ENCODE data around the gene RAET1E. TPM values are rescaled to one million over a fixed set of nuclear protein-coding genes. Genes with fewer than 3 reads are reported as not detected.
"Not testable (repeated sequence)": the region's sequence is repeated elsewhere in the genome, so short reads cannot be mapped to it uniquely, and the experiment has no call there.

Gene RAET1E
- total and polyA plus RNA-seq, 9 donors: 0.35 to 3.4 (median 0.89) TPM

- H3K27me3 ChIP-seq (ENCODE audit: control insufficient read depth, insufficient read depth, low read length): peaks cover 88% of the 10 kb centered on the region
- no peaks in the 10 kb centered on the region for H3K36me3 ChIP-seq (ENCODE audit: control insufficient read depth, insufficient read depth, low read length)
- H3K4me3 ChIP-seq (ENCODE audit: low read length): no peak overlapping the region
- H3K4me1 ChIP-seq (ENCODE audit: control insufficient read depth, insufficient read depth, low read length): peaks cover 19% of the 10 kb centered on the region
- no peaks in the 10 kb centered on the region for H3K9me3 ChIP-seq (replicated peaks; ENCODE audit: control insufficient read depth, low read depth, low read length)
- DNase-seq: no peak
- WGBS (ENCODE audit: insufficient coverage): 18% methylated on average over 5 of the region's 5 CpGs
- H3K27ac ChIP-seq (ENCODE audit: low read length): no peak overlapping the region
These were observed 41.4 kb upstream of the RAET1E start for GRCh38 chr6:149939356-149939648.

GRCh38 chr6:149938571-149939355 lies 40.9 kb upstream of the RAET1E start:
- no peaks in the 10 kb centered on the region for H3K9me3 ChIP-seq (replicated peaks; ENCODE audit: control insufficient read depth, low read depth, low read length)
- no peaks in the 10 kb centered on the region for H3K36me3 ChIP-seq (ENCODE audit: control insufficient read depth, insufficient read depth, low read length)
- H3K27me3 ChIP-seq (ENCODE audit: control insufficient read depth, insufficient read depth, low read length): peaks cover 89% of the 10 kb centered on the region
- no peak for DNase-seq
- WGBS (ENCODE audit: insufficient coverage): 1% methylated on average over 53 of the region's 58 CpGs
- peaks cover 19% of the 10 kb centered on the region for H3K4me1 ChIP-seq (ENCODE audit: control insufficient read depth, insufficient read depth, low read length)
- no peak overlapping the region for H3K27ac ChIP-seq (ENCODE audit: low read length)
- H3K4me3 ChIP-seq (ENCODE audit: low read length): peak overlapping the region; percentile 41

- H3K27me3 ChIP-seq (ENCODE audit: control insufficient read depth, insufficient read depth, low read length): peaks cover 91% of the 10 kb centered on the region
- whole genome bisulfite sequencing (ENCODE audit: insufficient coverage): under 1% methylated on average over 15 of the region's 20 CpGs
- H3K9me3 ChIP-seq (replicated peaks; ENCODE audit: control insufficient read depth, low read depth, low read length); H3K27ac ChIP-seq (ENCODE audit: low read length); H3K36me3 ChIP-seq (ENCODE audit: control insufficient read depth, insufficient read depth, low read length); DNase-seq: not testable (repeated sequence)
- H3K4me1 ChIP-seq (ENCODE audit: control insufficient read depth, insufficient read depth, low read length): peaks cover 19% of the 10 kb centered on the region
- H3K4me3 ChIP-seq (ENCODE audit: low read length): peak overlapping the region; percentile 41
These were observed 40.2 kb upstream of the RAET1E start for GRCh38 chr6:149938013-149938570.

- no peaks in the 10 kb centered on the region for H3K36me3 ChIP-seq (ENCODE audit: control insufficient read depth, insufficient read depth, low read length)
- no peak overlapping the region for H3K27ac ChIP-seq (ENCODE audit: low read length)
- peaks cover 14% of the 10 kb centered on the region for H3K4me1 ChIP-seq (ENCODE audit: control insufficient read depth, insufficient read depth, low read length)
- DNase-seq: no peak
- peaks cover 81% of the 10 kb centered on the region for H3K27me3 ChIP-seq (ENCODE audit: control insufficient read depth, insufficient read depth, low read length)
- whole genome bisulfite sequencing (ENCODE audit: insufficient coverage): no CpG with 5 or more reads among the region's 2 CpGs
- no peaks in the 10 kb centered on the region for H3K9me3 ChIP-seq (replicated peaks; ENCODE audit: control insufficient read depth, low read depth, low read length)
- H3K4me3 ChIP-seq (ENCODE audit: low read length): no peak overlapping the region
These were observed 38.8 kb upstream of the RAET1E start for GRCh38 chr6:149936743-149937142.

GRCh38 chr6:149935668-149936067 lies 37.8 kb upstream of the RAET1E start:
- no peak overlapping the region for H3K27ac ChIP-seq (ENCODE audit: low read length)
- peaks cover 75% of the 10 kb centered on the region for H3K27me3 ChIP-seq (ENCODE audit: control insufficient read depth, insufficient read depth, low read length)
- no peaks in the 10 kb centered on the region for H3K9me3 ChIP-seq (replicated peaks; ENCODE audit: control insufficient read depth, low read depth, low read length)
- H3K4me1 ChIP-seq (ENCODE audit: control insufficient read depth, insufficient read depth, low read length): peaks cover 11% of the 10 kb centered on the region
- H3K36me3 ChIP-seq (ENCODE audit: control insufficient read depth, insufficient read depth, low read length): no peaks in the 10 kb centered on the region
- DNase-seq: no peak
- no CpG with 5 or more reads among the region's 2 CpGs for WGBS (ENCODE audit: insufficient coverage)
- H3K4me3 ChIP-seq (ENCODE audit: low read length): no peak overlapping the region

GRCh38 chr6:149935246-149935645 lies 37.3 kb upstream of the RAET1E start:
- H3K9me3 ChIP-seq (replicated peaks; ENCODE audit: control insufficient read depth, low read depth, low read length): no peaks in the 10 kb centered on the region
- H3K4me3 ChIP-seq (ENCODE audit: low read length): no peak overlapping the region
- WGBS (ENCODE audit: insufficient coverage): no CpG with 5 or more reads among the region's 4 CpGs
- H3K4me1 ChIP-seq (ENCODE audit: control insufficient read depth, insufficient read depth, low read length): peaks cover 11% of the 10 kb centered on the region
- DNase-seq: no peak
- H3K36me3 ChIP-seq (ENCODE audit: control insufficient read depth, insufficient read depth, low read length): no peaks in the 10 kb centered on the region
- no peak overlapping the region for H3K27ac ChIP-seq (ENCODE audit: low read length)
- peaks cover 70% of the 10 kb centered on the region for H3K27me3 ChIP-seq (ENCODE audit: control insufficient read depth, insufficient read depth, low read length)

GRCh38 chr6:149934249-149935156 lies 36.6 kb upstream of the RAET1E start:
- Histone ChIP-seq H3K4me3 (ENCODE audit: low read length) (no peak overlapping the region), H3K36me3 (ENCODE audit: control insufficient read depth, insufficient read depth, low read length) (no peaks in the 10 kb centered on the region), H3K27ac (ENCODE audit: low read length) (no peak overlapping the region), H3K27me3 (ENCODE audit: control insufficient read depth, insufficient read depth, low read length) (peaks cover 65% of the 10 kb centered on the region), H3K9me3 (replicated peaks; ENCODE audit: control insufficient read depth, low read depth, low read length) (no peaks in the 10 kb centered on the region), H3K4me1 (ENCODE audit: control insufficient read depth, insufficient read depth, low read length) (peaks cover 11% of the 10 kb centered on the region)
- DNase-seq: peak; percentile 67
- 40% methylated on average over 8 of the region's 11 CpGs for WGBS (ENCODE audit: insufficient coverage)

- Histone ChIP-seq H3K36me3 (ENCODE audit: control insufficient read depth, insufficient read depth, low read length) (no peaks in the 10 kb centered on the region), H3K9me3 (replicated peaks; ENCODE audit: control insufficient read depth, low read depth, low read length) (no peaks in the 10 kb centered on the region), H3K27me3 (ENCODE audit: control insufficient read depth, insufficient read depth, low read length) (peaks cover 62% of the 10 kb centered on the region), H3K4me1 (ENCODE audit: control insufficient read depth, insufficient read depth, low read length) (peaks cover 4% of the 10 kb centered on the region), H3K27ac (ENCODE audit: low read length) (no peak overlapping the region), H3K4me3 (ENCODE audit: low read length) (no peak overlapping the region)
- DNase-seq: no peak
- 45% methylated on average over 3 of the region's 3 CpGs for WGBS (ENCODE audit: insufficient coverage)
These were observed 35.5 kb upstream of the RAET1E start for GRCh38 chr6:149933461-149933860.

GRCh38 chr6:149933036-149933435 lies 35.1 kb upstream of the RAET1E start:
- DNase-seq: no peak
- WGBS (ENCODE audit: insufficient coverage): 51% methylated on average over 4 of the region's 5 CpGs
- Histone ChIP-seq H3K27ac (ENCODE audit: low read length) (no peak overlapping the region), H3K27me3 (ENCODE audit: control insufficient read depth, insufficient read depth, low read length) (peaks cover 57% of the 10 kb centered on the region), H3K9me3 (replicated peaks; ENCODE audit: control insufficient read depth, low read depth, low read length) (no peaks in the 10 kb centered on the region), H3K4me1 (ENCODE audit: control insufficient read depth, insufficient read depth, low read length) (no peaks in the 10 kb centered on the region), H3K4me3 (ENCODE audit: low read length) (no peak overlapping the region), H3K36me3 (ENCODE audit: control insufficient read depth, insufficient read depth, low read length) (no peaks in the 10 kb centered on the region)

- no peaks in the 10 kb centered on the region for H3K9me3 ChIP-seq (replicated peaks; ENCODE audit: control insufficient read depth, low read depth, low read length)
- WGBS (ENCODE audit: insufficient coverage): 100% methylated on average over 2 of the region's 6 CpGs
- H3K27ac ChIP-seq (ENCODE audit: low read length): no peak overlapping the region
- H3K27me3 ChIP-seq (ENCODE audit: control insufficient read depth, insufficient read depth, low read length): peaks cover 49% of the 10 kb centered on the region
- no peaks in the 10 kb centered on the region for H3K4me1 ChIP-seq (ENCODE audit: control insufficient read depth, insufficient read depth, low read length)
- H3K36me3 ChIP-seq (ENCODE audit: control insufficient read depth, insufficient read depth, low read length): no peaks in the 10 kb centered on the region
- no peak overlapping the region for H3K4me3 ChIP-seq (ENCODE audit: low read length)
- DNase-seq: no peak
These were observed 33.6 kb upstream of the RAET1E start for GRCh38 chr6:149931501-149931900.

Measured in muscle of leg (tissue), 11 donors.